HepG2 (cell line): ENCODE data around the gene ING5. TPM values are rescaled to one million over a fixed set of nuclear protein-coding genes. Genes with fewer than 3 reads are reported as not detected.
A peak's percentile ranks its signal among the peaks of the same experiment; 100 is the strongest.

Experiments
- ATAC-seq: fragments of 200-7000 bp; cut with Tn5 transposase; 3 replicates; pipeline ENCODE4 v1.9.1; 2020; ENCODE audit warnings: mild to moderate bottlenecking, moderate library complexity
- BruUV-seq: library from RNA; stranded (reverse); fragments of 400-500 nt; replicated peaks from 2 replicates; lab custom pipeline; 2021; lab: Mats Ljungman, UMichigan
- CTCF ChIA-PET: fragments of 300-600 bp; formaldehyde crosslinking; extraction: SDS; loops from one replicate; lab custom pipeline; 2021; ENCODE audit warnings: low total read pairs, inconsistent platforms, low intra/inter-chr PET ratio; lab: Yijun Ruan, JAX
- POLR2A ChIA-PET: fragments of 350-600 bp; sonication (Branson Sonifier 250); formaldehyde crosslinking; loops from one replicate; lab custom pipeline; 2020; ENCODE audit warnings: antibody characterized with exemption, inconsistent platforms; lab: Yijun Ruan, JAX
- DNase-seq: peaks from one replicate; pipeline ENCODE4 v3.0.0-alpha.2; 2015; ENCODE audit warnings: low spot score
- FAIRE-seq: peaks from 3 replicates; lab custom pipeline; 2011; peaks lifted over from hg19 to GRCh38; lab: Jason Lieb, UNC
- H2AFZ ChIP-seq: one replicate; pipeline ENCODE4 v1.6.1; 2011; ENCODE audit warnings: low read length, inconsistent platforms
- H3K27ac ChIP-seq: fragments of 300-600 bp; 3 replicates; pipeline ENCODE4 v1.8.0; 2011; ENCODE audit warnings: mixed run types, mild to moderate bottlenecking, mixed read lengths, low read length, inconsistent platforms; ENCODE audit not compliant: insufficient read depth; ENCODE audit errors: extremely low read length
- H3K27me3 ChIP-seq, 2 experiments: fragments of 200-600 bp in 1 of 2; 2 replicates in 1 of 2; 3 replicates in 1 of 2; pipeline versions ENCODE4 v1.6.0 to v1.8.0; 2011; ENCODE audit warnings: low read length in 2 of 2, mild to moderate bottlenecking in 2 of 2, moderate library complexity in 2 of 2, inconsistent platforms in 1 of 2; ENCODE audit not compliant: insufficient read depth in 2 of 2, control insufficient read depth in 1 of 2
- H3K36me3 ChIP-seq, 2 experiments: fragments of 200-600 bp in 1 of 2; replicated peaks in 1 of 2; 2 replicates in 1 of 2; 3 replicates in 1 of 2; pipeline versions ENCODE4 v1.5.1 to v1.8.0; 2011; ENCODE audit warnings: low read length in 2 of 2, inconsistent platforms in 1 of 2; ENCODE audit not compliant: insufficient read depth in 2 of 2, control insufficient read depth in 1 of 2
- H3K4me1 ChIP-seq: 2 replicates; pipeline ENCODE4 v1.5.1; 2012; ENCODE audit warnings: low read length, inconsistent platforms; ENCODE audit not compliant: insufficient read depth
- H3K4me2 ChIP-seq: 2 replicates; pipeline ENCODE4 v1.6.0; 2011; ENCODE audit warnings: low read depth, low read length, inconsistent platforms
- H3K4me3 ChIP-seq, 3 experiments: fragments of 200-600 bp in 1 of 3; sonication (generic), shearing (Covaris generic) in 1 of 3; replicated peaks in 1 of 3; 2 replicates each; pipeline ENCODE4 v1.5.1; 2011 to 2016; ENCODE audit warnings: low read length in 3 of 3, inconsistent platforms in 2 of 3, low read depth in 2 of 3, mild to moderate bottlenecking in 2 of 3, control low read depth in 1 of 3, mixed read lengths in 1 of 3; ENCODE audit not compliant: insufficient read depth in 1 of 3
- H3K79me2 ChIP-seq: one replicate; pipeline ENCODE4 v1.6.1; 2011; ENCODE audit warnings: low read length, inconsistent platforms; ENCODE audit not compliant: insufficient read depth
- H3K9ac ChIP-seq: 2 replicates; pipeline ENCODE4 v1.6.0; 2011; ENCODE audit warnings: mild to moderate bottlenecking, low read depth, low read length, inconsistent platforms; ENCODE audit not compliant: insufficient read depth
- H3K9me3 ChIP-seq: 2 replicates; pipeline ENCODE4 v1.5.1; 2012; ENCODE audit warnings: mild to moderate bottlenecking, low read length
- H4K20me1 ChIP-seq: 2 replicates; pipeline ENCODE4 v1.6.0; 2011; ENCODE audit warnings: inconsistent platforms, mild to moderate bottlenecking, low read length, moderate library complexity; ENCODE audit not compliant: insufficient read depth
- GABPB1 ChIP-seq: IDR thresholded peaks from 2 replicates; pipeline ENCODE4 v1.6.1; 2016; ENCODE audit warnings: mild to moderate bottlenecking, missing genetic modification reagents, moderate library complexity, missing compliant biosample characterization
- PHF8 ChIP-seq: sonication (generic); formaldehyde crosslinking; IDR thresholded peaks from 2 replicates; pipeline ENCODE4 v1.5.0; 2020; ENCODE audit warnings: missing genetic modification reagents
- TSC22D2 ChIP-seq: sonication (generic); formaldehyde crosslinking; IDR thresholded peaks from 2 replicates; pipeline ENCODE4 v1.5.1; 2020; ENCODE audit warnings: missing genetic modification reagents, mild to moderate bottlenecking, borderline replicate concordance
- ZEB1 ChIP-seq: IDR thresholded peaks from 2 replicates; pipeline ENCODE4 v1.6.1; 2012; ENCODE audit warnings: mild to moderate bottlenecking, low read depth, inconsistent platforms; ENCODE audit not compliant: insufficient replicate concordance
- ZNF660 ChIP-seq: sonication (generic); formaldehyde crosslinking; IDR thresholded peaks from 2 replicates; pipeline ENCODE4 v1.5.1; 2020; ENCODE audit warnings: mild to moderate bottlenecking, low read depth, missing genetic modification reagents, borderline replicate concordance
- ZNF775 ChIP-seq: sonication (generic); formaldehyde crosslinking; IDR thresholded peaks from 2 replicates; pipeline ENCODE4 v1.4.0; 2020; ENCODE audit warnings: missing genetic modification reagents, mild to moderate bottlenecking, moderate library complexity, borderline replicate concordance
- ZNF878 ChIP-seq: sonication (generic); formaldehyde crosslinking; IDR thresholded peaks from 2 replicates; pipeline ENCODE4 v1.8.1; 2023; ENCODE audit warnings: mild to moderate bottlenecking, missing genetic modification reagents, moderate library complexity
- WGBS: methylation state at CpG from one replicate; pipeline ENCODE4 v1.1.6; 2017; ENCODE audit warnings: low lambda C conversion rate; 5-methylcytosine and 5-hydroxymethylcytosine counted together
- in situ Hi-C: cut with HindIII; loops from 2 replicates; pipeline ENCODE4 v1.10.0; 2017; ENCODE audit warnings: low pct_unique_long_range_greater_than_20kb; ENCODE audit not compliant: extremely low pct_ligation_motif_present
- intact Hi-C: fragments of 100-400 bp; cut with micrococcal nuclease; formaldehyde crosslinking; loops from one replicate; pipeline ENCODE4 v1.10.0; 2022; ENCODE audit not compliant: unreplicated experiment
- polyA plus RNA-seq, 8 experiments: library from polyadenylated mRNA; depleted of rRNA in 3 of 8; stranded (reverse) in 7 of 8; unstranded in 1 of 8; fragments of >200 nt; fragmentation: Illumina TruSeq in 4 of 8; extraction: Trizol in 4 of 8; gene quantifications; 2 replicates each; pipeline versions ENCODE4 v1.2.1 to v1.2.3, GENCODE V29; 2011 to 2016; ENCODE audit warnings: low read depth in 4 of 8, missing spikeins in 1 of 8, mixed read lengths in 1 of 8; ENCODE audit not compliant: insufficient read depth in 1 of 8
- total RNA-seq, 5 experiments: library from RNA; depleted of rRNA; stranded (reverse); fragments of >200 nt; fragmentation: Illumina TruSeq; extraction: Trizol; gene quantifications; 2 replicates each; pipeline ENCODE4 v1.2.3, GENCODE V29; 2016; ENCODE audit warnings: low read depth in 1 of 5
- TF ChIP-seq, protein P1 (sequence below): sonication (generic); formaldehyde crosslinking; IDR thresholded peaks from 2 replicates; pipeline ENCODE4 v1.9.0; 2022; ENCODE audit warnings: missing genetic modification reagents, mild to moderate bottlenecking, borderline replicate concordance

ING5 gene
- total and polyA plus RNA-seq, 2 of the 13 experiments (the other 11 are each of a cell fraction or from before 2014, with no cell fraction given) = 61.9 to 71.9 TPM

DNA sequence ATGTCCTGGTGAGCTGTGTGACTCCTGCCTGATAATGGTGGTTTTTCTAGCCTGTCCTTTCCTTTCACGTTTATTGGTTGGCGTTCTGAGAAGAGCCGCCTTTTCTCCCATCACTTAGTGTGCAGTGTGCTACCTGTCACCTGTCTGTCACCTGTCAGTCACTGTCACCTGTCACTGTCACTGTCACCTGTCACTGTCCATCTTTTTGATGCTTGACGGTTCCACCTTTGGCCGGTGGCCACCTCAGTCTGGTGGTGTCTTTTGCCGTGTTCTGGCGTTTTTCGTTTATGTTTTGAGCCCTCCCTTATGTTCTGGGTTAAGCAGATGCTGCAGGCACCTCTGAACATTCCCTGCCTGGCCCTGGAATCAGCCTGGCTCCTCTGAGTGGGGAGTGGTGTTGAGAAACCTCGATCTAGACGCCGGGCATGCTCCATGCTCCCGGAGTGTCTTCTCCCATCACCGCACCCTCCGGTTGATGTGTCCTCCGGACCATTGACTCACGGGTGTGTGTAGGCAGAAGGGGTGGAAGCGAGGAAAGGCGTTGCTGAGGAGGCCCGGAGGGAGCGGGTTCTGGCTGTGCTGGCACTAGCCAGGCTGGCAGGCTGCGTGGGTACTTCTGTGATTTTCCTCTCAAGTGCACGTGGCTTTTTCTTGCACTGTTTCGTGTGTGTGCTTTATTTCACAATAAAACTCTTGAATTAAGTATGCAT, 36.0 kb upstream of the ING5 start:
- CTCF ChIA-PET = no interaction called here
- peaks cover 9% of the 10 kb centered on the region; the same call in 1 of the 2 replicates for H3K4me1 ChIP-seq
- H3K36me3 ChIP-seq = peaks cover 33 to 61% of the 10 kb centered on the region in 2 experiments
- no peak for ATAC-seq
- H4K20me1 ChIP-seq = peaks cover 7% of the 10 kb centered on the region; the same call in 1 of the 2 replicates
- H3K27ac ChIP-seq = no peak overlapping the region
- DNase-seq = no peak
- TF ChIP-seq ZNF775 (CRISPR knock-in tag) (no peak), PHF8 (0 out of 2 replicates have a peak, but pooled peaks have one; percentile 1)
- TF ChIP-seq, protein P1, sequence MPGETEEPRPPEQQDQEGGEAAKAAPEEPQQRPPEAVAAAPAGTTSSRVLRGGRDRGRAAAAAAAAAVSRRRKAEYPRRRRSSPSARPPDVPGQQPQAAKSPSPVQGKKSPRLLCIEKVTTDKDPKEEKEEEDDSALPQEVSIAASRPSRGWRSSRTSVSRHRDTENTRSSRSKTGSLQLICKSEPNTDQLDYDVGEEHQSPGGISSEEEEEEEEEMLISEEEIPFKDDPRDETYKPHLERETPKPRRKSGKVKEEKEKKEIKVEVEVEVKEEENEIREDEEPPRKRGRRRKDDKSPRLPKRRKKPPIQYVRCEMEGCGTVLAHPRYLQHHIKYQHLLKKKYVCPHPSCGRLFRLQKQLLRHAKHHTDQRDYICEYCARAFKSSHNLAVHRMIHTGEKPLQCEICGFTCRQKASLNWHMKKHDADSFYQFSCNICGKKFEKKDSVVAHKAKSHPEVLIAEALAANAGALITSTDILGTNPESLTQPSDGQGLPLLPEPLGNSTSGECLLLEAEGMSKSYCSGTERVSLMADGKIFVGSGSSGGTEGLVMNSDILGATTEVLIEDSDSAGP (CRISPR knock-in tag) = 0 out of 2 replicates have a peak, but pooled peaks have one; percentile 22
- no peak overlapping the region for H3K9ac ChIP-seq
- POLR2A ChIA-PET = no interaction called here
- in situ Hi-C loops = no loop called here
- no peak overlapping the region for H3K4me2 ChIP-seq
- no peaks in the 10 kb centered on the region for H3K27me3 ChIP-seq
- H3K79me2 ChIP-seq = no peaks in the 10 kb centered on the region
- intact Hi-C loops = no loop called here
- FAIRE-seq = no peak
- H3K9me3 ChIP-seq = no peaks in the 10 kb centered on the region
- H2AFZ ChIP-seq = no peak overlapping the region
- H3K4me3 ChIP-seq = no peak overlapping the region
- no TSS peak for BruUV-seq
- WGBS = 94% methylated on average over 23 of the region's 23 CpGs

- Histone ChIP-seq H3K27ac (no peak overlapping the region), H3K27me3 (no peaks in the 10 kb centered on the region), H3K79me2 (no peaks in the 10 kb centered on the region), H4K20me1 (peaks cover 7% of the 10 kb centered on the region; the same call in 1 of the 2 replicates), H3K4me1 (peaks cover 9% of the 10 kb centered on the region; the same call in 1 of the 2 replicates), H3K4me3 (no peak overlapping the region), H3K9ac (no peak overlapping the region), H3K4me2 (no peak overlapping the region), H3K36me3 (peaks cover 37 to 61% of the 10 kb centered on the region in 2 experiments), H3K9me3 (no peaks in the 10 kb centered on the region), H2AFZ (no peak overlapping the region)
- no TSS peak for BruUV-seq
- ChIA-PET POLR2A (no interaction called here), CTCF (no interaction called here)
- WGBS = 98% methylated on average over 42 of the region's 42 CpGs
- intact Hi-C loops = no loop called here
- FAIRE-seq = no peak
- ATAC-seq = no peak
- in situ Hi-C loops = no loop called here
- DNase-seq = no peak
- TF ChIP-seq ZNF660 (CRISPR knock-in tag) (no peak), GABPB1 (CRISPR knock-in tag) (peak; percentile 16; the same call in 1 of the 2 replicates), ZNF878 (no peak), ZEB1 (no peak), TSC22D2 (CRISPR knock-in tag) (no peak)
Measured at GRCh38 chr2:241666627-241667400, 35.0 kb upstream of the ING5 start.
